Measurements from ENCODE around the gene SMAP2.
"Not testable (repeated sequence)": the region's sequence is repeated elsewhere in the genome, so short reads cannot be mapped to it uniquely, and the experiment has no call there.

SMAP2 gene

DNA sequence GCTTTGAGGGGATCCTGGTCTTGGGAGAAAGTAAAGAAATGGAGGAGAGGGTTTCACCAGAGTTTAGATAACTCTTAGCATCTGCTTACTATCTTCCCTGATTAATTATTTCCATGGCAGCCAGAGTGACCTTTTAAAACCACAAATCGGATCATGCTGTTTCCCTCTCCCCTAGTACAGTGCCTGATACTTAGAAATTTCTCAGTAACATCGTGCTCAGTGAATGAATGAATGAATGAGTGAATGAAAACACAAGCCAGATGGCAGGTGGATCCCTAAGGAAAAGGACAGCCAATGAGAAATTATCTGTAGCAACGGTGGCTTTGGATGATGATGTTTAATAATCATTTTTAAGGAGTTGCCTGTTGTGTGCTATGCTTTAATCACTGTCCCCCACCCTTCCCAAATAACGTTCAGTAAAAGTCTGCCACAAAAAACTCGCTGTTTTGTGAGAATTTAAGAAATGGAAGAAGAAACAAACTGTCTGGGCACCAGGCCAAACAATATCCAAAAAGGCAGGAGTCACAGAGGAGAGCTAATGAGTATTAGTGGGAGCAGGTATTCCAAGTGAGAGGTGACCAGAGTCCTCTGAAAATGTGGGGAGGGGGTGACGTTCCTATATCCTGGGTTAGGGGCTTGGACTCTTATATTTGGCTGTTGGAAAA lies 737 bp upstream of the SMAP2 start:
- no peak for DNase-seq

DNA sequence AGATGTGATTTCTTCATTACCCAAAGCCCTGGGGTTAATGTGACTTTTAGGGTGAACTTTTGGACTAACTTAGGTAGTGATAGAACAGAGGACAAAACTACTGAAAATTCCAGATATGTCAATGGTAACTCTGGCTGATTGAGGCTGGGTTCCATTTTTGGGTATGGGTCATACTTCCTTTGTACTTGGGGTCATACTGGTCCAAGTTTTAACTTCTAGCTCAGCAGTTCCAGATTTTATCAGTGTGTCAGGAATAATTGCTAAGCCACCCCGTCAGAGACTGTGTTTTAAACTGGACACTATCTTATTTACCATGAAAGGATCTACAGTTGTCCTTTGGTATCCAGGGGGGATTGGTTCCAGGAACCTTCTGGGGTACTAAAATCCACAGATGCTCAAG lies 4.0 kb downstream of the SMAP2 start:
- no peak for DNase-seq

DNA sequence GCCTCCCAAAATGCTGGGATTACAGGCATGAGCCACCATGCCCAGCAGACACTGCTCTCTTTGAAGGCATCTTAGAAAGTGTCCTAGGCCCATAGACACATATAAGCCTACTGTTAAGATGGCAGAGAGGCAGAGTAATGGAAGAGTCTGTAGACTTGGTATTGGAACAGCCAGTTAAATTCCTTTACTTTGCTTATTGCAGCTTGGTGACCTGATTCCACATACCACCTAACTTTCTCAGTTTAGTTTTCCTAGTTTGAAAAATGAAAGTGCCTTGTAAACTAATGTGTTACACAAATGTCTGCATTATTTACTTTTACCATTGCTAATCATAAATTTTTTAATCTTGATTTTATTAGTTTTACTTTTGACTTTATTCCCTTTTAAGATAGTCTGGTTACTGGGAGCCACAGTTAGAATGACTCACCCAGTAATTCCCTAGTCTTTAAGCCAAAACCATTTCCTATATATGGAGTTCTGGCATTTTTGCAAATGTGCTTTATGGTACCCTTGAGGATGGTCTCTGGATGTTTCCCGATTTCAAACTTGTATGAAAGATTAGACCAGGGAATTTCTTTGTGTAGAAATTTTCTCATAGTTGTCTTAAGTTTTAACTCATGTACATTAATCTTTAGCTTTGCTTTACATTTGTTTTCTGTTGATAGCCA lies 6.4 kb downstream of the SMAP2 start:
- no peak for DNase-seq

DNA sequence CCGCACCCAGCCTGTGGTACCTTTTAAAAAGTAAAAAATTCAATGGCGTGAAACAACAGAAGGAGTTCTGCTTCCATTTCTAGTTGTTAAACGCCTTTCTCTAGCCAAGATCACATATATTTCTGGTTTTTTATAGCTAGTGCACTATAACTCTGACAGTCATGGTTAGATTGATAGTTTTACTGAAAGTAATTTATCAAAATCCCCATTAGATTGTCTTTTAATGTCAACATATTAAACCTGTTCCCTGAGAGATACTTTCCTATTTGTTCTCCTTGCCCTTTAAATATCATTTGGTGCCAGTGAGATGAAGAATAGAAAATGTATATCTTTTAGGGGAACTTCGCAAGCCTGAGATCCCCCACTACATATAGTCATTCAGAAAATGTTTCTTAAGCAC lies 7.3 kb downstream of the SMAP2 start:
- DNase-seq, result no peak

DNA sequence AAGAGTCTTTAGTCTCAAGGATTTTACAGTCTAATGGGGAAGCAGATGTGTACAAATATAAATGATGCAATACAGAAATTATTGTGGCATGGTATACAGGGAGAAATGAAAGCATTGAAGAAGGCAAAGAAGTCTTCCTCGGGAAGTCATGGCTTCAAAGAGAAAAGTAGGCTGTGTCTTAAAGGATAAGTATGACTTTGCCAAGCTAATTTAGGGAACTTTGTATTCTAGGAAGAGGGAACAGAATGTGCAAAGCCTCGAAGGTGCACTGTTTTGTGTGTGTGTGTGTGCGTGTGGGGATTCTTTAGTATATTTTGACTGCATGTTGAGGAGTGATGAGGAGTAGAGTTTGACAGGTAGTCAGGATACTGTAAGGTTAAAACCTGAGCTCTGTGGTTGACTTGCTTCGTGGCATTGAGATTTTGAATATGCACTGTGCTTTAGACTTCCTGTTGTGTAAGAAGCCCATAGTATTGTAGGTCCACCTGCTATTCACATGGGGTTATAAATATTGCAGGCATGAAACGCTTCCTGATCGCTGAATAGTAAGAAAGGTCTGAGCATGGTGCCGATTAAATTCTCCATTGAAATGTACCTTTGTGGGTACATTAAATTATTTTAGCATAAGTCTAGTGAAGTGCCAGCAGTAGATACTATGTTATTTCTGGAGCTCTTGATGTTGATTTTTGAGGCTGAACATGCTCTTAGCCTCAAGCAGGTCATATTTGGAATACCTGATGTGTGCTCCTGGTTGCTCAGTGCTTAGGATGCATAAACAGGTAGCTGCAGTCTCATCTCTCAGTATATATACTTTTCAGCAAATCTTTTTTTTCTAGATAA lies 8.0 kb downstream of the SMAP2 start:
- no peak for DNase-seq

DNA sequence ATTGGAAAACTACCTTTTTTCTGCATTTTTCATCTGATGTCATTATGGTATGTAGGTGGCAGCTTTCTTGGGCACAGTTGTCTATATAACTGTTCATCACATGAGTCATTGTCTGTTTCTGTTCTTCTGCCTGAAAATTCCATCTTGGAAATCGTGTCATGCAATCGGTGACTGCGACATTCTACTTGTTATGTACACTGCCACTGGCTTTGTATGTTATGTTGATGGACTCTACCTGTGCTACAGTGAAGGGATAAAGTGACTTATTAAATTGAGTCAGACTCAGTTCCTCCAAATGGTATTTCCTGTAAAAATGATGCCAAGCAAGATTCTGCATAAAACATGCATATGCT lies 8.6 kb downstream of the SMAP2 start:
- DNase-seq, result no peak

DNA sequence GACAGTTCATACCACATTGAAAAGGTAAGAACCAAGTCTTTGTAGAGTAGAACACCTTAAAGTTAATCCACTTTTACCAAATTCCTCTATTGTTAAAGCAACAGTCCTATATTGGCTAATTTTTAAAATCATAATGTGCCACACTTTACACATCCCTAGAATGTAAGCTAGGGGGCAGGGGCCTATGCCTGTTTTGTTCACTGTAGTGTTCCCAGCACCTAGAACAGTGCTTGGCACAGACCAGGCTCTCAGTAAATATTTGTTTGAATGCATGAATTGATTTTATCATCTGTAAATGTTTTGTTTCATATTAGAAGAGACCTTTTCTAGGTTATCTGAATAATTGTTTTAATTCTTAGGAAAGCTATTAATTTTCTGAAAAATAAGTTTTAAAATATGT lies 9.1 kb downstream of the SMAP2 start:
- DNase-seq, result no peak

DNA sequence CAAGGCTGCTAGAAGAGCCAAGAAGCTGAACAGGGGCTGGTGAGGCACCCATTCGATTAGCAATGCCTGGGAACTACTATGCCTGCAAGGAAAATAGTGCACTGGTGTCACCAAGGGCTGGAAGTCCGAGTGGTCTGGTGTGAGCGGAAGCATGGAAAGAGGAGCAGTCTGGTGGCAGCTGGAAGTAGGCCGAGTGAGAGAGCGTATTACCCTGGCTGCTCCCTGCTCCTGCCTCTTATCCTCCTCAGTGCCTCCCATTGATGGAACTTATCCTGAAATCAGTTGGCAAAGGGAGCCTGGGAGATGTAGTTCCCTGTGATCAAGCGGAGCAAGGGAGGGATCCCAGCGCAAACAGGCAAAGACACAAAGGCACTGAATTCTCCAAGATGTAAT lies 9.6 kb downstream of the SMAP2 start:
- peak; percentile 14 for DNase-seq

DNA sequence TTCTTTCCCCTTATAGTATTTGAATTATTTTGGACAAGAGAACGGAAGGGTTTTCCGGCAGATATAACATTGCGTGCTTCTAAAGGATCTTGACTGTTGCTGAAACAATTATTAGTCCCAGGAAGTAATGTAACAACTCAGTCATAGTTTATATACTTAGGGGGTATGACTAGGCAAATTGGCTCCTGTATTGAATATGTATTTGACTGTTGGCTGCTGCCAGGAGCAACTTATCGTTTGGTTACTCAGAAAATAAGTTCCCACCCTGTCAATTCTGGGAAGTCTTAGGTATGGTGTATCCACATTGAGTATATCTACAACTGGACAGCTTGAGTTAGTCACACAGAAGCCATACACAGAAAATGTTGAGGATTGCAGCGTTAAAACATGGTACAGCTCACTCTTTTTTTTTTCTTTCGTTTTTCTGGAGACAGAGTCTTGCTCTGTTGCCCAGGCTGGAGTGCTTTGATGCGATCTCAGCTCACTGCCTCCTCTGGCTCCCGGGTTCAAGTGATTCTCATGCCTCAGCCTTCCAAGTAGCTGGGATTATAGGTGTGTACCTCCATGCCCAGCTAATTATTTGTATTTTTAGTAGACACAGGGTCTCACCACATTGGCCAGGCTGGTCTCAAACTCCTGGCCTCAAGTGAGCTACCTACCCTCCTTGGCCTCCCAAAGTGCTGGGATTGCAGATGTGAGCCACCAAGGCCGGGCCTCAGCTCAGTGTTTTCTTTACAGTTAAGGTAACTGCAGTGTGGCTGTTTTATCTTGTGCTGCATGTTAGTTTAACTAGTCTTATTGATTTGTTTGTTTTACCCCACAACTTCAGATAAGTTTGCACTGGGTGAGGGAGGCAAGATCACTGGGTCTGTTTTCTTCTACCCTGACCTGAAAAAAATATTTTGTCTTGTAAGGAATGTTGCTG lies 10.2 kb downstream of the SMAP2 start:
- DNase-seq, result no peak

DNA sequence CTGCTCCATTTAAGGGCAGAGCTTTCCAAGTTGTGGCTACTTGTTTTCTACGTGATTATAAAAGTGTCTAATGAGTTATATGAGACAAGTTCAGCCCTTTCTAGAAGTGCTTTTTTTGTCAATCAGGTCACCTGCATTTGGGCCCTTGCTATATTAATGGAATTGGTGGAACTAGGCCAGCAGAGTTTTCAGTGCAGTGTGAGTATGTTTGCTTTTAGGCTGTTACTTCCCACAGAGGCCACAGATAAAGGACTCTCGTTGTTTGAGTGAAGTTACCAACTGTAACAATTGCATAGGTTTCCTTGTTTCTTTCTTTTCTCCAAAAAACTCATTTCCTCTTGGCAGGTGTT lies 10.9 kb downstream of the SMAP2 start:
- DNase-seq, result no peak

DNA sequence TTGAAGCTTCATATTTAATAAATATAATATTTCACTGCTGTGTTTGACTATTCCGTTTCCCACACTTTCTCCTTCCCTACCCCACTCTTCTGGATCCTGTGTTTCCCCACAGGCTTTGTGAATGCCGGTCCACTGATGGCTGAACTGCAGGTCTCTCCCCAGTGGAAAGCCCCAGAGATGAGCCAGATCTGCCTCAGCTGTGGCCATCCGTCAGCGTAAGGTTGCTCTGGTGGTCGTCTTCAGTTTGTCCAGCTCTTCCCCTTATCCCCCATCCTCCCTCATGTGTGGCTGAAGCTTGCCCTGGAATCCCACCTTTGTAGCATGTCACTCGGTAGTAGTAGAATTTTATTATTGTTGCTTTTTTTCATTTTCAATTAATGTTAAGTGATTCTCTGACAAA lies 11.4 kb downstream of the SMAP2 start:
- no peak for DNase-seq

DNA sequence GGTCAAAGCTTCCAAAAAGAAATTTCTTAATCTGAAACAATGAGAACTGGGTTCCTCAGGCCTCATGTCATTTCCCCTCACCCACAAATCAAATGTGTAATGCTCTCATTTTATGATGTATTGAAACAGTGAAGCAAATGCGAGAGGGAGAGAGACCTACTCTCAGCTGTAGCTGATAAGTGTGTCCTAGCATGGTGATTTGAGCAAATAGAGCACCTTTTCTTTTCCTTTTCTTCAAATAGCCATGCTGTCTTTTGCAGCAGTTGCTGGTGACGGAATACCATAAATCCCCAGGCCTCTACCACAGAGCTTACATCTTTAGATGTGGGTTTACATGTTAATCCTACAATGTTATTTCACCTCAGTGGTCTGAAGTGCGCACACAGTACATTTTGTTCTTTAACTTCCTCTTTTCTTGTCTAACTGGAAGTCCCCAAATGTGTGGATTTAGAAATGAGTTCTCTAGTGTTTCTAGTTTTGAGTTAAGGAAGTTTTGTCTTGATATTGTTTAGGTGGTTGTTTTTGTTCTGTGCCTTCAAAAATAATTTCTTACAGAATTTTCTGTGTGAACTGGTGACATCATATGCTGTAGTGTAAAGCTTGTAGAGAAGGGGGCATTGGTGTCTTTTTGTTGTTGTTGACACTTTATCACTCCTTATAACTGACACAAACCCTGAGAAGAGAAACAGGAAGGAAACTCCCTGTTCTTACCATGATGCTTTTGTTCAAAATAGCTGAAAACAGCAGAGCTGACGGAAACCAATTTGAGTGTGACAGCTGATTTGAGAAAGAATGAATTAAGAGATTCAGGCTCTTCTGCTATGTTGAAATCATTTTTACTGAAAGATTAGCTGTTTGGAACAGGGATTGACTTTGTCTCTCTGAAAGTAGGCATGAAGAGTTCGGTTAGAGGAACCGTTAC lies 12.2 kb downstream of the SMAP2 start:
- no peak for DNase-seq

DNA sequence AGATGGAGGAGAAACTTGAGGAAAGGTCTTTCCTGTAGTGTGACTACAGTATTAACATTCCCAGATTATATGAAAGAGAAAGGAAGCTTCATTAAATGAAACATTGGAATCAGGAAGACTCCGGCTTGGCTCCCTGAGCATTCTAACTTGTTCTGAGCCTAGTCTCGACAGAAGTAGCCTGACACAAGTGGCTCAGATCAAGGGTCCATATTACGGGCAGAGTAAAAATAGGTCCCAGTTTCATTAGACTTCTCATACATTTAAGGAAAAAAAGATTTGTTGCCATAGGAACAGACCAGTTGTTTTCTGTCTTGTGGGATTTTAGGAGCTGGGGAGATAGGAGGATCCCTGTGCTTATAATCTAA lies 12.8 kb downstream of the SMAP2 start:
- DNase-seq, result no peak

DNA sequence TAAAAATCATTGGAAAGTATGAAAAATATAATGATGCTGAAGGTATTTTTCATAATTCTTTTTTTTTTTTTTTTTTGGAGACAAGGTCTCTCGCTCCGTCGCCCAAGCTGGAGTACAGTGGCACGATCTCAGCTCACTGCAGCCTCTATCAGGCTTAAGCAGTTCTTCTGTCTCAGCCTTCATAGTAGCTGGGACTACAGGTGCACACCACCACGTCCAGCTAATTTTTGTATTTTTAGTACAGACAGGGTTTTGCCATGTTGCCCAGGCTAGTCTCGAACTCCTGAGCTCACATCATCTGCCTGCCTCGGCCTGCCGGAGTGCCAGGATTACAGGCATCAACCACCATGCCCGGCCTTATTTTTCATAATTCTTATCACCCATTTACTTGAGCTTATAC lies 13.3 kb downstream of the SMAP2 start:
- no peak for DNase-seq

DNA sequence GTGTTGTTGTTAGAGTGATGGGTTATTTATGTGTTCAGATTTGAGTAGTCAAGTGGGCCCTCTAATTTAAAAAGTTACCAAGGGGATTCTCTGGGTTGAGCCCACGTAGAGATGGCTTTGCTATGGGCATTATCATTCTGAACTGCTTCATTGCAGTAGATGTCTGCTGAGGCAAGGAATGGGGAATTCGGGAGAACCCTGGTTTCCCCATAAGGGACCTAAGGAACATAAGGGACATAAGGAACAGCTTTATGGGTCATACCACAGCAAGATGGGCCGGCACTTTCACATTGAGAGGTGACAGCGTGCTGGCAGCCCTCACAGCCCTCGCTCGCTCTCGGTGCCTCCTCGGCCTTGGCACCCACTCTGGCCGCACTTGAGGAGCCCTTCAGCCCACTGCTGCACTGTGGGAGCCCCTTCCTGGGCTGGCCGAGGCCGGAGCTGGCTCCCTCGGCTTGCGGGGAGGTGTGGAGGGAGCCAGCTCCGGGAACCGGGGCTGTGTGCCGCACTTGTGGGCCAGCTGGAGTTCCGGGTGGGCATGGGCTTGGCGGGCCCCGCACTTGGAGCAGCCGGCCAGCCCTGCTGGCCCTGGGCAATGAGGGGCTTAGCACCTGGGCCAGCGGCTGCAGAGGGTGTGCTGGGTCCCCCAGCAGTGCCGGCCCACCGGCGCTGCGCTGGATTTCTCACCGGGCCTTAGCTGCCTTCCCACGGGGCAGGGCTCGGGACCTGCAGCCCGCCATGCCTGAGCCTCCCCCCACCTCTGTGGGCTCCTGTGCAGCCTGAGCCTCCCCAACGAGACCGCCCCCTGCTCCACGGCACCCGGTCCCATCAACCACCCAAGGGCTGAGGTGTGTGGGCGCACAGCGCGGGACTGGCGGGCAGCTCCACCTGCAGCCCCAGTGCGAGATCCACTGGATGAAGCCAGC lies 14.1 kb downstream of the SMAP2 start:
- not testable (repeated sequence) for DNase-seq

DNA sequence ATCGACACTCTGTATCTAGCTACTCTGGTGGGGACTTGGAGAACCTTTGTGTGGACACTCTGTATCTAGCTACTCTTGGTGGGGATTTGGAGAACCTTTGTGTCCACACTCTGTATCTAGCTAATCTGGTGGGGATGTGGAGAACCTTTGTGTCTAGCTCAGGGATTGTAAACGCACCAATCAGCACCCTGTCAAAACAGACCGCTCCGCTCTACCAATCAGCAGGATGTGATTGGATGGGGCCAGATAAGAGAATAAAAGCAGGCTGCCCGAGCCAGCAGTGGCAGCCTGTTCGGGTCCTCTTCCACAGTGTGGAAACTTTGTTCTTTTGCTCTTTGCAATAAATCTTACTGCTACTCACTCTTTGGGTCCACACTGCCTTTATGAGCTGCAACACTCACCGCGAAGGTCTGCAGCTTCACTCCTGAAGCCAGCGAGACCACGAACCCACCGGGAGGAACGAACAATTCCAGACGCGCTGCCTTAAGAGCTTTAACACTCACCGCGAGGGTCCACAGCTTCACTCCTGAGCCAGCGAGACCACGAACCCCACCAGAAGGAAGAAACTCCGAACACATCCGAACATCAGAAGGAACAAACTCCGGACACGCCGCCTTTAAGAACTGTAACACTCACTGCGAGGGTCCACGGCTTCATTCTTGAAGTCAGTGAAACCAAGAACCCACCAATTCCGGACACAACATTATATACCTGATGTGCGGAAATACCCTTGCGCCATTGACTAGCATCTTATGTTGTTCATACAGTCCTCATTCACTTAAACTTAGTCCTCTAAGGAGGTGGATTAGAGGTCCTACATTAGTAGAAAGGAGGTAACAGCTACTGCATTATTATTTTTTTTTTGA lies 15.2 kb downstream of the SMAP2 start:
- DNase-seq, result not testable (repeated sequence)

DNA sequence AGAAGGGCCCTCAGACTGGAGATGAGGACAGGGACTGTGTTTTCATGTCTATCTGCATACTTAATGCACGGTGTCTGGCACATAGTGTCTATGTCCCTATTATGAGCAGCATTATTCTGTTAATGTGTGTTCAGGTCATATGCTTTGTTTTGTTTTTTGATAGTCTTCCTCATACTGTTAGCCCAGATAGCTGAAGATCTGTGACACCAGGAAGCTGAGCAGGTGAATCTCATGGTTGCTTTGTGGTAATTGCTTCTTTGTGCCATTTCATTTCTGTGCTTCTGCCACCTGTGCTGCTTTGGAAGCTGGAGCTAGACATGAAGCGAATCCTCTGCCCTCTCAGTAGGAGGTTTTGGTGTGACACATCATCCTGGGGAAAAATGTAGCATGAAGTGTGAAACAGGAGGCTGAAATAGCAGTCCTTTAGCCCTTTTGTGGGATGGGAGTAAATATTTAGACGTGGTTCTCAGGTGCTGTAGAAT lies 15.8 kb downstream of the SMAP2 start:
- no peak for DNase-seq

DNA sequence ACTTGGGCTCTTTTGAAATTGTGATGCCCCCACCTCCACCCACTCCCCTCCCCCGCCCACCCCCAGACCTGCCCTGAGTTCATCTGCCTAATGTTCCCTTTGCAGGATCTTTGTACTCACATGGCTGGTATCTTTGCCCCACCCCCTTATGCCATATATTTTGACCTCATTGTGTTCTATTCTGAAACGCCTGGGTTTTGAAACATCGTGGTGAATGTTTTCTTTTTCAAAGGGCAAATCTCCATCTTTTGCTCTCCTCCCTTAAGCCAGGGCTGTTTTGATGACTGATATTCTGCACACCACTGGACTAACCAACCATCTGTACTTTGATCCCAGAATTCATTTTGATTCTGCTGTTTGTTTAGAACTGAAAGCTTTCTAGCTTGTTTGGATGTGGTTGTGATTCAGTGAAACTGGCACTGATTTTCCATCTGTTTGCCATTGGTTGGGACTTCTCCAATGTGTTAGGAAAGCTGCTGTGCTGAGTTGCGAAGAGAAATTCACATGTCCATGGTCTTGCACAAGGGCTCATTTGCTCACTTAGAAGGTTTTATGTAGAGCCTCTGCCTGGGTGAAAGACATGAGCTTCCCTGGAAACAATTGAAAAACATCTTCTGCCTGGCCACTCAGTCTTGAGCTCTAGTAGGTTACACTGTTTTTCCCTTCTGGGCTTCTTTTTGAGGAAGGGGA lies 16.5 kb downstream of the SMAP2 start:
- DNase-seq, result no peak

DNA sequence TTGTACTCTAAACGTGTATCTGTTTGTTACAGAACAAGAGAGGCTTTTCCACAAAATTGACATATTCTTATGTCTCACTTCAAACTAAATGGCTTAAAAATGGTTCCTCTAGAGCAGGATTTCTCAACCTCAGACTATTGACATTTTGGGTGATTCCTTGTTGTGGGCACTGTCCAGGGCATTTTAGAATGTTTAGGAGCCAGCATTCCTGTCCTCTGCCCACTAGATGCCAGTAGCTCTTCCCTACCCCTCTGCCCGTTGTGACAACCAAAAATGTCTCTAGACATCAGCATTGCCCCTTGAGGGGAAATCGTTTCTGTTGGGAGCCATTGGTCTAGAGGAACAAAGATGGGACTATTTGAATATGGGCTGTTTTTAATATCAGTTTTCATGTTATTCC lies 17.3 kb downstream of the SMAP2 start:
- no peak for DNase-seq
